GM23248 (cell line): ENCODE results near the gene DENND4C.

Experiments used
- EZH2 ChIP-seq: fragments of 200-600 bp; sonication (generic); IDR thresholded peaks from 2 replicates; pipeline ENCODE4 v1.6.1; 2018; ENCODE audit warnings: antibody characterized with exemption, mild to moderate bottlenecking; ENCODE audit not compliant: insufficient read depth, poor library complexity, severe bottlenecking
- EZH2phosphoT487 ChIP-seq: fragments of 200-600 bp; sonication (generic); IDR thresholded peaks from 2 replicates; pipeline ENCODE4 v1.6.1; 2018; ENCODE audit warnings: antibody characterized with exemption, moderate library complexity, mild to moderate bottlenecking, low read depth; ENCODE audit not compliant: insufficient read depth

DNA sequence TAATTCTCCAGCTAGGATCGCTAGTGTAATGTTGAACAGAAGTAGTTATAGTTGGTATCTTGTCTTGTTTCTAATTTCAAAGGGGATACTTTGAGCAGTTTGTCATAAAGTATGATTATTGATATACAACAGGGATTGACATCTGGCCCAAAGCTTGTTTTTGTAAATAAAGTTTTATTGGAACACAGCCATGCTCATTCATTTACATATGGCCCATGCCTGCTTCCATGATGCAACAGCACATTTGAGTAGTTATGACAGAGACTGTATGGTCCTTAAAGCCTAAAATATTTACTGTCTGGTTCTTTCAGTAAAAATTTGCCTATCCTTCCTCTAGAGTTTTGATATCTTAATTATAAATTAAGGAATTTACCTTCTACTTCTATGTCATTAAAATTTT, 79.8 kb downstream of the DENND4C start:
- TF ChIP-seq EZH2phosphoT487 (no peak), EZH2 (no peak)
